Karpas-422 (cell line): ENCODE data around the gene TSC22D2. TPM values are rescaled to one million over a fixed set of nuclear protein-coding genes. Genes with fewer than 3 reads are reported as not detected.

ENCODE experiments used
- DNase-seq: peaks from one replicate; pipeline ENCODE4 v3.0.0-alpha.2; 2015
- H2AFZ ChIP-seq: fragments of 200-600 bp; sonication (generic); 2 replicates; pipeline ENCODE4 v1.6.1; 2014; ENCODE audit warnings: antibody characterized with exemption, low read length, mixed read lengths
- H3K27ac ChIP-seq: fragments of 200-600 bp; sonication (generic); 2 replicates; pipeline ENCODE4 v1.5.1; 2014; ENCODE audit warnings: mild to moderate bottlenecking, low read length, moderate library complexity
- H3K27me3 ChIP-seq: fragments of 200-600 bp; sonication (generic); 2 replicates; pipeline ENCODE4 v1.6.1; 2014; ENCODE audit warnings: low read length, mixed read lengths
- H3K36me3 ChIP-seq: fragments of 200-600 bp; sonication (generic); 2 replicates; pipeline ENCODE4 v1.6.1; 2014; ENCODE audit warnings: low read length, mixed read lengths; ENCODE audit not compliant: insufficient read depth
- H3K4me1 ChIP-seq: fragments of 200-600 bp; sonication (generic); 2 replicates; pipeline ENCODE4 v1.6.1; 2014; ENCODE audit warnings: mild to moderate bottlenecking, low read length, mixed read lengths
- H3K4me2 ChIP-seq: fragments of 200-600 bp; sonication (generic); 2 replicates; pipeline ENCODE4 v1.6.1; 2014; ENCODE audit warnings: low read length, low read depth, mild to moderate bottlenecking; ENCODE audit not compliant: poor library complexity, severe bottlenecking
- H3K4me3 ChIP-seq: fragments of 200-600 bp; sonication (generic); 2 replicates; pipeline ENCODE4 v1.5.1; 2014; ENCODE audit warnings: mild to moderate bottlenecking, antibody characterized with exemption, low read length, mixed read lengths
- H3K79me2 ChIP-seq: fragments of 200-600 bp; sonication (generic); 2 replicates; pipeline ENCODE4 v1.6.1; 2014; ENCODE audit warnings: mild to moderate bottlenecking, low read length, mixed read lengths
- H3K9ac ChIP-seq: fragments of 200-600 bp; sonication (generic); 2 replicates; pipeline ENCODE4 v1.6.0; 2014; ENCODE audit warnings: low read length
- H3K9me2 ChIP-seq: fragments of 200-600 bp; sonication (generic), shearing (Covaris generic); replicated peaks from 2 replicates; pipeline ENCODE4 v1.6.0; 2014; ENCODE audit warnings: mild to moderate bottlenecking, low read length, moderate library complexity; ENCODE audit not compliant: insufficient read depth
- H3K9me3 ChIP-seq: fragments of 300-700, 200-600 bp; sonication (generic); 2 replicates; pipeline ENCODE4 v1.6.1; 2014; ENCODE audit warnings: low read length, mixed read lengths
- H4K20me1 ChIP-seq: fragments of 200-600 bp; sonication (generic); 2 replicates; pipeline ENCODE4 v1.6.1; 2014; ENCODE audit warnings: mild to moderate bottlenecking, antibody characterized with exemption, low read length, low read depth; ENCODE audit not compliant: insufficient read depth
- total RNA-seq: library from RNA; depleted of rRNA; stranded (reverse); fragments of >200 nt; shearing (Covaris generic); gene quantifications from 2 replicates; pipeline ENCODE4 v1.2.3, GENCODE V29; 2014; ENCODE audit warnings: low replicate concordance

The TSC22D2 gene
- total RNA-seq, 1 experiment from 2014 or later, result 44.4 TPM

DNA sequence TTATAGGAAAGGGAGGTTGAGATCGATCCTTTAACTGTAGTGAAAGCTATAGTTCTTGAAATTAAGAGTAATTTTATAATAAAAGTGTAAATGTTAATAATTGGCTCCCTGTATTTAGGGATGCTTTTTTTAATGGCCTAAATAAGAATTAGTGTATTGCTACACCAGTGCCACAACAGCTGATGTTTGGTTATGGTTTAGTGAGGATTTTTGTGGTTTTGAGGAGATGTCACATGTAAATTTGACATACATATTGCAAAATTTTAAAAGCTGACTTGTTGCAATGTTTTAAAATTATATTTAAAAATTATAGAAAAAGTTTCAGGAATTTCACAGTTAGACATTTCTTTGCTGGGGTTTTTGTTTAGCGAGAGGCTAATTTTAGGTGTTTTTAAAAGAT is 3.9 kb downstream of the TSC22D2 start:
- DNase-seq, result no peak
- Histone ChIP-seq H3K4me3 (peak overlapping the region; percentile 93), H3K9me2 (no peaks in the 10 kb centered on the region), H3K4me1 (peaks cover 47% of the 10 kb centered on the region), H3K9ac (peak overlapping the region; percentile 85), H3K27ac (no peak overlapping the region), H2AFZ (no peak overlapping the region), H4K20me1 (peaks cover 57% of the 10 kb centered on the region), H3K79me2 (peaks cover 79% of the 10 kb centered on the region), H3K4me2 (peak overlapping the region; percentile 98), H3K27me3 (no peaks in the 10 kb centered on the region), H3K36me3 (peaks cover 35% of the 10 kb centered on the region; the same call in 1 of the 2 replicates), H3K9me3 (no peaks in the 10 kb centered on the region)

DNA sequence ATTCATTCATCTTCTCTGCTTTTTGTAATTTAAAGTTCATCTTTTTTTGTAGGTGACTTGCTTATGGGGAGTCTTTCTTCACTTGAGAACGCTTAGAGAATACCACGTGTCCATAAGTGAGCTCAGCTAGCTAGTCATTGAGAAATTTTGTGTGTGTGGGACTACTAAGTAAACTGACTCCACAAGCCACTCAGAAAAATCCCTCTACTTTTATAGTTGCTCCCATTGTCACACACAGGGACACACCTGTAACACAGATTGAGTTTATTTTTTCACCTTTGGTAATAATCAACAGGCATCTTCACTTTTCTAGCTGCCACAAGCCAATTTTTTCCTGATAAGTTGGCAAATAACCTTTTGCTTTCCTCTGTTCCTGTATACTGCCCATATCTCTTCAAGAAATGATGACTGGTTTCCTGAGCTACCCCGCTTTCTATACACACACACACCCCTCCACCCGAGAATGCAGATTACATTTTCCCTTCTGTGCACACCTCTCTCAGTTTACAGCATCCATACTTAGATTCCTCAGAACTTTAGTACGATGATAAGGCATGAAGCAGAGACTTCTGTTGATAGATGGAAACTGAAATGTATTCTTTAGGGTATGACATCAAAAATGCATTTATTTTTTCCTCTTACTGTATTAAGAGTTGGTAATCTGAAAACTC is 4.6 kb downstream of the TSC22D2 start:
- Histone ChIP-seq H3K4me3 (peak overlapping the region; percentile 93), H3K27me3 (no peaks in the 10 kb centered on the region), H4K20me1 (peaks cover 57% of the 10 kb centered on the region), H3K9me3 (no peaks in the 10 kb centered on the region), H3K36me3 (peaks cover 39% of the 10 kb centered on the region; the same call in 1 of the 2 replicates), H3K4me1 (peaks cover 46% of the 10 kb centered on the region), H3K27ac (no peak overlapping the region), H3K9ac (peak overlapping the region; percentile 85), H2AFZ (no peak overlapping the region), H3K4me2 (peak overlapping the region; percentile 98), H3K79me2 (peaks cover 87% of the 10 kb centered on the region), H3K9me2 (no peaks in the 10 kb centered on the region)
- peak; percentile 67 for DNase-seq

GRCh38 chr3:150414258-150414657 is 6.2 kb downstream of the TSC22D2 start:
- Histone ChIP-seq H3K4me1 (peaks cover 53% of the 10 kb centered on the region), H3K36me3 (peaks cover 39% of the 10 kb centered on the region; the same call in 1 of the 2 replicates), H3K79me2 (peaks cover 100% of the 10 kb centered on the region), H3K27ac (no peak overlapping the region), H3K9me2 (no peaks in the 10 kb centered on the region), H4K20me1 (peaks cover 54% of the 10 kb centered on the region), H3K9ac (peak overlapping the region; percentile 85; the same call in 1 of the 2 replicates), H2AFZ (no peak overlapping the region), H3K27me3 (no peaks in the 10 kb centered on the region), H3K4me3 (peak overlapping the region; percentile 93), H3K9me3 (no peaks in the 10 kb centered on the region), H3K4me2 (peak overlapping the region; percentile 98)
- DNase-seq, result peak; percentile 51

DNA sequence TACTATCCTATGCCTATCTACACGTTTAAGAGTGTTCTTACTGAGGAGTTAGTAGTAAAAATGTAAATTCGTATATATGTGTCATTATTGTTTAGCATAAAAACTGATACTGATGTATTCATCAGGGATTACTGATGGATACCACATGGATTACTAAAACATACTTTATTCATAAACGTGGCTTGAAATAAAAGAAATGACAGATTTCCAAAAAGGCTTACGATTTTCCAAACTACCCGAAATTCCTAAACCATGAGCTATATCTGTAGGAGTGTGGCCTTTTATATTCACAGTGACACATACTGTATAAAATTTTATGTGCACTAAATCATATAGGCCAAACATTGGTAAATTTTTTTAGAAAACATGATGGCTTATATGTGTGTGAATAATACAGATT is 6.9 kb downstream of the TSC22D2 start:
- no peaks in the 10 kb centered on the region for H3K27me3 ChIP-seq
- H3K4me3 ChIP-seq, result peak overlapping the region; percentile 93
- peak overlapping the region; percentile 85; the same call in 1 of the 2 replicates for H3K9ac ChIP-seq
- peaks cover 39% of the 10 kb centered on the region; the same call in 1 of the 2 replicates for H3K36me3 ChIP-seq
- H3K9me3 ChIP-seq, result no peaks in the 10 kb centered on the region
- peak overlapping the region; percentile 98 for H3K4me2 ChIP-seq
- H4K20me1 ChIP-seq, result peaks cover 47% of the 10 kb centered on the region
- no peak overlapping the region for H2AFZ ChIP-seq
- no peaks in the 10 kb centered on the region for H3K9me2 ChIP-seq
- H3K79me2 ChIP-seq, result peaks cover 100% of the 10 kb centered on the region
- DNase-seq, result no peak
- H3K4me1 ChIP-seq, result peaks cover 53% of the 10 kb centered on the region
- H3K27ac ChIP-seq, result no peak overlapping the region

- Histone ChIP-seq H3K9me3 (no peaks in the 10 kb centered on the region), H3K79me2 (peaks cover 99% of the 10 kb centered on the region), H3K36me3 (peaks cover 32% of the 10 kb centered on the region; the same call in 1 of the 2 replicates), H3K9me2 (no peaks in the 10 kb centered on the region), H3K27ac (no peak overlapping the region), H2AFZ (no peak overlapping the region), H3K9ac (no peak overlapping the region), H3K4me2 (no peak overlapping the region), H3K4me1 (peaks cover 34% of the 10 kb centered on the region), H3K4me3 (no peak overlapping the region), H3K27me3 (no peaks in the 10 kb centered on the region), H4K20me1 (peaks cover 7% of the 10 kb centered on the region; the same call in 1 of the 2 replicates)
- DNase-seq, result no peak
Measured at GRCh38 chr3:150419076-150419868, 11.2 kb downstream of the TSC22D2 start.

DNA sequence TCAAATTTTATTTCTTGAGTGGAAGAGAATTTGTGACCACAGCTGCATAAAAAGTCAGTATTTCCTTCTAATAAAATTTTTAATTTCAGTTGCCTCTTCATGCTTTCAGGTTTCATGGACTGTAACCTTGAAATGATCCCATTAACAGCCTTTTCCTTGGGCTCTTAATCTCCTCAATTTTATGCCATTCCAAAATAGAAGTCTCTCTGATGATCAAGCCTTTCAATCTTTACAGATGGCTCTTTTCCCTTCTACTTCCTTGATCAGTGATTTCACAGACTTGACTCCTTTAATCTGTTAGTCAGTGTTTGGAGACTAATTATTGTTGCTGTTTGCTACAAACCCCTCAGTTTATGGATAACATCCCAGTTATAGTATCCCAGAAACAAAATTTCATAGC is 11.9 kb downstream of the TSC22D2 start:
- H4K20me1 ChIP-seq, result 0 out of 2 replicates have a peak, but pooled peaks cover 4% of the 10 kb centered on the region
- no peaks in the 10 kb centered on the region for H3K9me2 ChIP-seq
- H3K4me2 ChIP-seq, result no peak overlapping the region
- H3K9me3 ChIP-seq, result no peaks in the 10 kb centered on the region
- H3K27me3 ChIP-seq, result no peaks in the 10 kb centered on the region
- H3K36me3 ChIP-seq, result peaks cover 30% of the 10 kb centered on the region; the same call in 1 of the 2 replicates
- H3K9ac ChIP-seq, result no peak overlapping the region
- no peak for DNase-seq
- peaks cover 27% of the 10 kb centered on the region for H3K4me1 ChIP-seq
- peaks cover 99% of the 10 kb centered on the region for H3K79me2 ChIP-seq
- no peak overlapping the region for H2AFZ ChIP-seq
- H3K27ac ChIP-seq, result no peak overlapping the region
- H3K4me3 ChIP-seq, result no peak overlapping the region

DNA sequence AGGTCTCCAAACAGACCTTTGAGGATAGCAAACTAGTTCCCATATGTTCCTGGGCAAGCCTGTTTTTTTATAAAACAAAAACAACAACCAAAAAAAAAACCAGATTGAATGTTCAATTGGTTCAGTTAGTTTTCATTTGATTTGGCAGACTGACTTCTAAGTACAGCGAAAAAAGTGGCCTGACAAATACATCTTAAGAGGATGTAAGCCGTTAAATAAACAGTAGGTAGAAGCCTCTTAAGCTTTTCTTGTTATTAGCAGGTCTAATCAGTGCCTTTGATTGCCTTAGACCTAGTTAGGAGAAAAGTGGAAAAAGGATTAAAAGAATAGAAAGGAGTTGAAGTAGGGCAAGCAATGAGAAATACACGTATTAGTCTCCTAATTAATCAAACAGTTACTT is 13.2 kb downstream of the TSC22D2 start:
- no peak overlapping the region for H3K4me2 ChIP-seq
- no peaks in the 10 kb centered on the region for H4K20me1 ChIP-seq
- H3K4me3 ChIP-seq, result no peak overlapping the region
- H3K36me3 ChIP-seq, result peaks cover 27% of the 10 kb centered on the region; the same call in 1 of the 2 replicates
- H3K9ac ChIP-seq, result no peak overlapping the region
- H3K9me3 ChIP-seq, result no peaks in the 10 kb centered on the region
- no peak overlapping the region for H3K27ac ChIP-seq
- H3K27me3 ChIP-seq, result no peaks in the 10 kb centered on the region
- DNase-seq, result no peak
- H2AFZ ChIP-seq, result no peak overlapping the region
- peaks cover 99% of the 10 kb centered on the region for H3K79me2 ChIP-seq
- peaks cover 14% of the 10 kb centered on the region for H3K4me1 ChIP-seq
- no peaks in the 10 kb centered on the region for H3K9me2 ChIP-seq
